WTC11 (cell line): ENCODE data around the gene FGF18. TPM values are rescaled to one million over a fixed set of nuclear protein-coding genes. Genes with fewer than 3 reads are reported as not detected.

Experiments used
- ATAC-seq: fragments of 200-7000 bp; cut with Tn5 transposase; 2 replicates; pipeline ENCODE4 v1.10.0; 2021; ENCODE audit warnings: mild to moderate bottlenecking, moderate library complexity
- CTCF ChIA-PET: fragments of 300-600 bp; sonication (Branson Sonifier 250); formaldehyde crosslinking; loops from one replicate; lab custom pipeline; 2021; ENCODE audit warnings: antibody characterized with exemption; lab: Charles Lee
- POLR2A ChIA-PET: fragments of 350-600 bp; sonication (Branson Sonifier 250); formaldehyde crosslinking; loops from one replicate; lab custom pipeline; 2021; ENCODE audit warnings: antibody characterized with exemption; lab: Charles Lee
- DNase-seq: peaks from one replicate; pipeline ENCODE4 v3.0.0; 2021; ENCODE audit warnings: low spot score
- H3K27ac Mint-ChIP-seq: 2 replicates; pipeline ENCODE4 v1.8.0; 2021; ENCODE audit warnings: mixed read lengths
- H3K27me3 Mint-ChIP-seq: 2 replicates; pipeline ENCODE4 v1.8.0; 2021; ENCODE audit warnings: low read depth, mild to moderate bottlenecking, moderate library complexity, mixed read lengths
- H3K36me3 Mint-ChIP-seq: 2 replicates; pipeline ENCODE4 v1.8.0; 2021; ENCODE audit warnings: mixed read lengths
- H3K4me1 Mint-ChIP-seq: 2 replicates; pipeline ENCODE4 v1.8.0; 2022; ENCODE audit warnings: mixed read lengths
- H3K4me3 Mint-ChIP-seq: 2 replicates; pipeline ENCODE4 v1.8.0; 2021; ENCODE audit warnings: mild to moderate bottlenecking, moderate library complexity, mixed read lengths
- H3K9me3 Mint-ChIP-seq: 2 replicates; pipeline ENCODE4 v1.8.0; 2021; ENCODE audit warnings: mixed read lengths
- CDX4 ChIP-seq: fragments of 250-450 bp; sonication (Bioruptor Pico); IDR thresholded peaks from 2 replicates; pipeline ENCODE4 v1.9.0; 2021; ENCODE audit warnings: moderate library complexity, mild to moderate bottlenecking, inconsistent platforms, borderline replicate concordance
- FOXJ3 ChIP-seq: sonication (generic); formaldehyde crosslinking; IDR thresholded peaks from 2 replicates; pipeline ENCODE4 v1.9.0; 2021; ENCODE audit warnings: missing genetic modification reagents, mild to moderate bottlenecking, borderline replicate concordance
- FOXK1 ChIP-seq: sonication (generic); formaldehyde crosslinking; IDR thresholded peaks from 2 replicates; pipeline ENCODE4 v1.8.0; 2022; ENCODE audit warnings: mild to moderate bottlenecking, moderate library complexity, missing genetic modification reagents
- FOXP1 ChIP-seq: sonication (generic); formaldehyde crosslinking; IDR thresholded peaks from 2 replicates; pipeline ENCODE4 v1.8.0; 2022; ENCODE audit warnings: missing genetic modification reagents, mild to moderate bottlenecking, moderate library complexity, borderline replicate concordance
- GABPB1 ChIP-seq: sonication (generic); formaldehyde crosslinking; IDR thresholded peaks from 2 replicates; pipeline ENCODE4 v1.8.1; 2023; ENCODE audit warnings: mild to moderate bottlenecking, missing genetic modification reagents
- HMGA2 ChIP-seq: fragments of 250-450 bp; sonication (Bioruptor Pico); IDR thresholded peaks from 2 replicates; pipeline ENCODE4 v1.4.0; 2021; ENCODE audit warnings: mild to moderate bottlenecking, moderate library complexity
- NFE2L1 ChIP-seq: sonication (generic); formaldehyde crosslinking; IDR thresholded peaks from 2 replicates; pipeline ENCODE4 v1.8.1; 2023; ENCODE audit warnings: missing genetic modification reagents
- NR3C1 ChIP-seq: sonication (generic); formaldehyde crosslinking; conservative IDR thresholded peaks from 2 replicates; pipeline ENCODE4 v1.8.1; 2023; ENCODE audit warnings: low read depth, mild to moderate bottlenecking, missing genetic modification reagents
- SOX15 ChIP-seq: fragments of 250-450 bp; sonication (Bioruptor Pico); IDR thresholded peaks from 2 replicates; pipeline ENCODE4 v1.9.0; 2021; ENCODE audit warnings: mild to moderate bottlenecking
- ZNF512 ChIP-seq: sonication (generic); formaldehyde crosslinking; IDR thresholded peaks from 2 replicates; pipeline ENCODE4 v1.8.1; 2022; ENCODE audit warnings: missing genetic modification reagents, borderline replicate concordance
- total RNA-seq: library from RNA; stranded (reverse); gene quantifications from 3 replicates; pipeline ENCODE4 v1.2.3, GENCODE V29; 2021
- TF ChIP-seq, protein P1 (sequence below): fragments of 250-450 bp; sonication (Bioruptor Pico); conservative IDR thresholded peaks from 2 replicates; pipeline ENCODE4 v1.9.0; 2021; ENCODE audit warnings: mild to moderate bottlenecking
- TF ChIP-seq, protein P2 (sequence below): sonication (generic); formaldehyde crosslinking; IDR thresholded peaks from 2 replicates; pipeline ENCODE4 v1.8.1; 2023; ENCODE audit warnings: mild to moderate bottlenecking, missing genetic modification reagents, moderate library complexity
- TF ChIP-seq, protein P3 (sequence below): sonication (generic); formaldehyde crosslinking; IDR thresholded peaks from 2 replicates; pipeline ENCODE4 v1.8.1; 2023; ENCODE audit warnings: mild to moderate bottlenecking, missing genetic modification reagents, borderline replicate concordance
- TF ChIP-seq, protein P4 (sequence below): sonication (generic); formaldehyde crosslinking; IDR thresholded peaks from 2 replicates; pipeline ENCODE4 v1.8.0; 2022; ENCODE audit warnings: missing genetic modification reagents
- TF ChIP-seq, protein P5 (sequence below): sonication (generic); formaldehyde crosslinking; IDR thresholded peaks from 2 replicates; pipeline ENCODE4 v1.8.1; 2023; ENCODE audit warnings: mild to moderate bottlenecking, missing genetic modification reagents
- TF ChIP-seq, protein P6 (sequence below): sonication (generic); formaldehyde crosslinking; IDR thresholded peaks from 2 replicates; pipeline ENCODE4 v1.8.1; 2022; ENCODE audit warnings: mild to moderate bottlenecking, missing genetic modification reagents, moderate library complexity, borderline replicate concordance
- TF ChIP-seq, protein P7 (sequence below): sonication (generic); formaldehyde crosslinking; IDR thresholded peaks from 2 replicates; pipeline ENCODE4 v1.8.0; 2022; ENCODE audit warnings: mild to moderate bottlenecking, missing genetic modification reagents

Gene FGF18
- total RNA-seq, 1 experiment from 2014 or later, result 0.72 TPM

DNA sequence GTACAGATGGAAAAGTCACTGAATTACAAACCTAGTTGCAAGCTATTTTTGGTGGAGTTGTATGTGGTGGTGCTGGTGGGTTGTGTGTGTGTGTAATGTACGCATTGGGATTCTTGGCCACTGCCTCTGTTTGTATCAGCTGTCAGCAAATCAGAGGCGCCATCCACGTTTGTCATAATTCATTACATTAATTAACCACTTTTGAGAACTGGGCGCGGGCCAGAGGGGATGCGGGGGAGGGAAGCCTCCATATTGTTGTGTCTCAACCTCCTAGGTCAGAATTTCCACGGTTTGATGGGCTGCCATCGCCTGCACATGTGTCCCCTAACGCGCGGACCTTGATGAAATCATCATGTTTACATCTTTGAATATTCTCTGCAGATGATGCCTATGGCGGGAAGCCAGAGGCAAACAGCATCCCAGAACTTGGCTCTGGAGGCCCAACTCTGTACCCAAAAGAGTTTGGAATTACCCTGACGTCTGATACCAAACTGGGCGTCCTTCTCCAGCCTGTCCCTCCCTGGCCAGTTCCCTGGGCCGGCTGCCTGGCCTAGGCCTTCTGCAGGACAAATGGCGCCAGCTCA is 54.9 kb downstream of the FGF18 start:
- ChIA-PET CTCF (no interaction called here), POLR2A (no interaction called here)
- peaks cover 5% of the 10 kb centered on the region for H3K4me1 Mint-ChIP-seq
- ATAC-seq, result no peak
- no peak overlapping the region for H3K4me3 Mint-ChIP-seq
- no peak for TF ChIP-seq GABPB1 (CRISPR knock-in tag)
- no peak for TF ChIP-seq HMGA2 (CRISPR knock-in tag)
- TF ChIP-seq FOXP1 (CRISPR knock-in tag), result no peak
- TF ChIP-seq FOXK1 (CRISPR knock-in tag), result no peak
- no peak for TF ChIP-seq CDX4
- TF ChIP-seq, protein P1, sequence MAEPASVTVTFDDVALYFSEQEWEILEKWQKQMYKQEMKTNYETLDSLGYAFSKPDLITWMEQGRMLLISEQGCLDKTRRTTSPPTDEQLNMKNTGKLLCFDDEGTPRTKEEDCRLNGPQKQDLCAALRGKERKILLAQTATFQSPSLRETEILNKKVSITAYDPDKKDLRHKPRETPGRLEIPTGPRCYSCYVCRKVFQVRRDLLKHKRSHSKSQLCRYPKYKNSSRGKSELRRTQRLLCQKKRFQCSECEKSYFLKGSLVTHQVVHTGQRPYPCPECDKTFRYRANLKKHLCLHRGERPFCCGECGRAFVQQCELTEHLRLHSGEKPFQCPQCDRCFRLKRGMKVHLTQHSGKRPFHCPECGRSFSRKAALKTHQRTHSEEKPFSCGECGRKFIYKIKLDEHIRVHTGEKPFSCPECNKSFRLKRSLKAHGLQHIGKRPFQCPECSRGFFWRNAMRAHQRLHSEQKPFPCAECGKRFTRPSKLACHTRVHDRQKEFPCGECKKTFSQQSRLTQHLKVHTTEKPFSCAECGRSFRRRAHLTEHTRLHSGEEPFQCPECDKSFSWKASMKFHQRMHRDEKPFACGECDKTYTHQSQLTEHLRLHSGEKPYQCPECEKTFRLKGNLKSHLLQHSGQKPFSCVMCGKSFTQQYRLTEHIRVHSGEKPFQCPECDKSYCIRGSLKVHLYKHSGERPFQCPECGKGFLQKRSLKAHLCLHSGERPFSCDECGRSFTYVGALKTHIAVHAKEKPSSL (CRISPR knock-in tag), result no peak
- no peak for TF ChIP-seq FOXJ3 (CRISPR knock-in tag)
- TF ChIP-seq, protein P2, sequence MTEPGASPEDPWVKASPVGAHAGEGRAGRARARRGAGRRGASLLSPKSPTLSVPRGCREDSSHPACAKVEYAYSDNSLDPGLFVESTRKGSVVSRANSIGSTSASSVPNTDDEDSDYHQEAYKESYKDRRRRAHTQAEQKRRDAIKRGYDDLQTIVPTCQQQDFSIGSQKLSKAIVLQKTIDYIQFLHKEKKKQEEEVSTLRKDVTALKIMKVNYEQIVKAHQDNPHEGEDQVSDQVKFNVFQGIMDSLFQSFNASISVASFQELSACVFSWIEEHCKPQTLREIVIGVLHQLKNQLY (CRISPR knock-in tag), result no peak
- peaks cover 3% of the 10 kb centered on the region; the same call in 1 of the 2 replicates for H3K9me3 Mint-ChIP-seq
- no peak overlapping the region for H3K27ac Mint-ChIP-seq
- no peak for DNase-seq
- no peaks in the 10 kb centered on the region; the same call in none of the 2 replicates for H3K27me3 Mint-ChIP-seq
- H3K36me3 Mint-ChIP-seq, result no peaks in the 10 kb centered on the region

DNA sequence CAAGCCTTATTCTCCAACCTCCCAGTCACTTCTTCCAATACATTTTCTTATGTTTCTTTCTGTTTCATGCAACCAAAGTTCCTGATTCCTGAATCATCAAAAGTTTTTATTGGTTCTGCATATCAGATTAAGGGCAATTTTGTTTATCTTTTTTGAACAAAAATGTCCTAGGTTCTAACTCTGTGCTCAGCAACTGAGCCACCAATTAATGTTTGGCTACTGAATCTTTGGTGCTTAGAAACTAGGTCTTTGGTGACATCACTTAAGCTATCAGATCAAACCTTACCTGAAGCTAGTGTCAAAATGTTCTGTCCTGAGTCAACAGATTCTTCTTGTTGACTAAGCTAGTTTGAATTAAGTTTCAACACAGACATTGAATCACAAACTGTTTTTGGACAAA is 56.1 kb downstream of the FGF18 start:
- Mint-ChIP-seq H3K9me3 (peaks cover 3% of the 10 kb centered on the region; the same call in 1 of the 2 replicates), H3K4me1 (peaks cover 4% of the 10 kb centered on the region), H3K36me3 (no peaks in the 10 kb centered on the region), H3K4me3 (no peak overlapping the region), H3K27ac (no peak overlapping the region), H3K27me3 (no peaks in the 10 kb centered on the region; the same call in none of the 2 replicates)
- ATAC-seq (no peak), DNase-seq (no peak)
- POLR2A ChIA-PET, result no interaction called here
- CTCF ChIA-PET, result no interaction called here
- TF ChIP-seq ZNF512 (CRISPR knock-in tag), result no peak
- TF ChIP-seq NFE2L1, result no peak
- TF ChIP-seq, protein P3, sequence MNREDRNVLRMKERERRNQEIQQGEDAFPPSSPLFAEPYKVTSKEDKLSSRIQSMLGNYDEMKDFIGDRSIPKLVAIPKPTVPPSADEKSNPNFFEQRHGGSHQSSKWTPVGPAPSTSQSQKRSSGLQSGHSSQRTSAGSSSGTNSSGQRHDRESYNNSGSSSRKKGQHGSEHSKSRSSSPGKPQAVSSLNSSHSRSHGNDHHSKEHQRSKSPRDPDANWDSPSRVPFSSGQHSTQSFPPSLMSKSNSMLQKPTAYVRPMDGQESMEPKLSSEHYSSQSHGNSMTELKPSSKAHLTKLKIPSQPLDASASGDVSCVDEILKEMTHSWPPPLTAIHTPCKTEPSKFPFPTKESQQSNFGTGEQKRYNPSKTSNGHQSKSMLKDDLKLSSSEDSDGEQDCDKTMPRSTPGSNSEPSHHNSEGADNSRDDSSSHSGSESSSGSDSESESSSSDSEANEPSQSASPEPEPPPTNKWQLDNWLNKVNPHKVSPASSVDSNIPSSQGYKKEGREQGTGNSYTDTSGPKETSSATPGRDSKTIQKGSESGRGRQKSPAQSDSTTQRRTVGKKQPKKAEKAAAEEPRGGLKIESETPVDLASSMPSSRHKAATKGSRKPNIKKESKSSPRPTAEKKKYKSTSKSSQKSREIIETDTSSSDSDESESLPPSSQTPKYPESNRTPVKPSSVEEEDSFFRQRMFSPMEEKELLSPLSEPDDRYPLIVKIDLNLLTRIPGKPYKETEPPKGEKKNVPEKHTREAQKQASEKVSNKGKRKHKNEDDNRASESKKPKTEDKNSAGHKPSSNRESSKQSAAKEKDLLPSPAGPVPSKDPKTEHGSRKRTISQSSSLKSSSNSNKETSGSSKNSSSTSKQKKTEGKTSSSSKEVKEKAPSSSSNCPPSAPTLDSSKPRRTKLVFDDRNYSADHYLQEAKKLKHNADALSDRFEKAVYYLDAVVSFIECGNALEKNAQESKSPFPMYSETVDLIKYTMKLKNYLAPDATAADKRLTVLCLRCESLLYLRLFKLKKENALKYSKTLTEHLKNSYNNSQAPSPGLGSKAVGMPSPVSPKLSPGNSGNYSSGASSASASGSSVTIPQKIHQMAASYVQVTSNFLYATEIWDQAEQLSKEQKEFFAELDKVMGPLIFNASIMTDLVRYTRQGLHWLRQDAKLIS (CRISPR knock-in tag), result no peak
- no peak for TF ChIP-seq SOX15
- no peak for TF ChIP-seq NR3C1 (CRISPR knock-in tag)
- TF ChIP-seq, protein P4, sequence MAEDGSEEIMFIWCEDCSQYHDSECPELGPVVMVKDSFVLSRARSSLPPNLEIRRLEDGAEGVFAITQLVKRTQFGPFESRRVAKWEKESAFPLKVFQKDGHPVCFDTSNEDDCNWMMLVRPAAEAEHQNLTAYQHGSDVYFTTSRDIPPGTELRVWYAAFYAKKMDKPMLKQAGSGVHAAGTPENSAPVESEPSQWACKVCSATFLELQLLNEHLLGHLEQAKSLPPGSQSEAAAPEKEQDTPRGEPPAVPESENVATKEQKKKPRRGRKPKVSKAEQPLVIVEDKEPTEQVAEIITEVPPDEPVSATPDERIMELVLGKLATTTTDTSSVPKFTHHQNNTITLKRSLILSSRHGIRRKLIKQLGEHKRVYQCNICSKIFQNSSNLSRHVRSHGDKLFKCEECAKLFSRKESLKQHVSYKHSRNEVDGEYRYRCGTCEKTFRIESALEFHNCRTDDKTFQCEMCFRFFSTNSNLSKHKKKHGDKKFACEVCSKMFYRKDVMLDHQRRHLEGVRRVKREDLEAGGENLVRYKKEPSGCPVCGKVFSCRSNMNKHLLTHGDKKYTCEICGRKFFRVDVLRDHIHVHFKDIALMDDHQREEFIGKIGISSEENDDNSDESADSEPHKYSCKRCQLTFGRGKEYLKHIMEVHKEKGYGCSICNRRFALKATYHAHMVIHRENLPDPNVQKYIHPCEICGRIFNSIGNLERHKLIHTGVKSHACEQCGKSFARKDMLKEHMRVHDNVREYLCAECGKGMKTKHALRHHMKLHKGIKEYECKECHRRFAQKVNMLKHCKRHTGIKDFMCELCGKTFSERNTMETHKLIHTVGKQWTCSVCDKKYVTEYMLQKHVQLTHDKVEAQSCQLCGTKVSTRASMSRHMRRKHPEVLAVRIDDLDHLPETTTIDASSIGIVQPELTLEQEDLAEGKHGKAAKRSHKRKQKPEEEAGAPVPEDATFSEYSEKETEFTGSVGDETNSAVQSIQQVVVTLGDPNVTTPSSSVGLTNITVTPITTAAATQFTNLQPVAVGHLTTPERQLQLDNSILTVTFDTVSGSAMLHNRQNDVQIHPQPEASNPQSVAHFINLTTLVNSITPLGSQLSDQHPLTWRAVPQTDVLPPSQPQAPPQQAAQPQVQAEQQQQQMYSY, result no peak
- TF ChIP-seq, protein P5, sequence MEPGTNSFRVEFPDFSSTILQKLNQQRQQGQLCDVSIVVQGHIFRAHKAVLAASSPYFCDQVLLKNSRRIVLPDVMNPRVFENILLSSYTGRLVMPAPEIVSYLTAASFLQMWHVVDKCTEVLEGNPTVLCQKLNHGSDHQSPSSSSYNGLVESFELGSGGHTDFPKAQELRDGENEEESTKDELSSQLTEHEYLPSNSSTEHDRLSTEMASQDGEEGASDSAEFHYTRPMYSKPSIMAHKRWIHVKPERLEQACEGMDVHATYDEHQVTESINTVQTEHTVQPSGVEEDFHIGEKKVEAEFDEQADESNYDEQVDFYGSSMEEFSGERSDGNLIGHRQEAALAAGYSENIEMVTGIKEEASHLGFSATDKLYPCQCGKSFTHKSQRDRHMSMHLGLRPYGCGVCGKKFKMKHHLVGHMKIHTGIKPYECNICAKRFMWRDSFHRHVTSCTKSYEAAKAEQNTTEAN (CRISPR knock-in tag), result no peak
- TF ChIP-seq, protein P6, sequence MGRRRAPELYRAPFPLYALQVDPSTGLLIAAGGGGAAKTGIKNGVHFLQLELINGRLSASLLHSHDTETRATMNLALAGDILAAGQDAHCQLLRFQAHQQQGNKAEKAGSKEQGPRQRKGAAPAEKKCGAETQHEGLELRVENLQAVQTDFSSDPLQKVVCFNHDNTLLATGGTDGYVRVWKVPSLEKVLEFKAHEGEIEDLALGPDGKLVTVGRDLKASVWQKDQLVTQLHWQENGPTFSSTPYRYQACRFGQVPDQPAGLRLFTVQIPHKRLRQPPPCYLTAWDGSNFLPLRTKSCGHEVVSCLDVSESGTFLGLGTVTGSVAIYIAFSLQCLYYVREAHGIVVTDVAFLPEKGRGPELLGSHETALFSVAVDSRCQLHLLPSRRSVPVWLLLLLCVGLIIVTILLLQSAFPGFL (CRISPR knock-in tag), result no peak
- TF ChIP-seq, protein P7, sequence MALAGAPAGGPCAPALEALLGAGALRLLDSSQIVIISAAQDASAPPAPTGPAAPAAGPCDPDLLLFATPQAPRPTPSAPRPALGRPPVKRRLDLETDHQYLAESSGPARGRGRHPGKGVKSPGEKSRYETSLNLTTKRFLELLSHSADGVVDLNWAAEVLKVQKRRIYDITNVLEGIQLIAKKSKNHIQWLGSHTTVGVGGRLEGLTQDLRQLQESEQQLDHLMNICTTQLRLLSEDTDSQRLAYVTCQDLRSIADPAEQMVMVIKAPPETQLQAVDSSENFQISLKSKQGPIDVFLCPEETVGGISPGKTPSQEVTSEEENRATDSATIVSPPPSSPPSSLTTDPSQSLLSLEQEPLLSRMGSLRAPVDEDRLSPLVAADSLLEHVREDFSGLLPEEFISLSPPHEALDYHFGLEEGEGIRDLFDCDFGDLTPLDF, result no peak
